Endodermal cell (in vitro differentiated cells): ENCODE results near the gene PNPLA7. TPM values are rescaled to one million over a fixed set of nuclear protein-coding genes. Genes with fewer than 3 reads are reported as not detected.
A peak's percentile ranks its signal among the peaks of the same experiment; 100 is the strongest.

Source experiments
- DNase-seq: peaks from one replicate; pipeline ENCODE4 v3.0.0-alpha.2; 2017
- H3K27ac ChIP-seq: 2 replicates; pipeline ENCODE4 v1.5.1; 2013; ENCODE audit warnings: mild to moderate bottlenecking, low read depth, low read length, moderate library complexity
- H3K27me3 ChIP-seq: 2 replicates; pipeline ENCODE4 v1.6.1; 2013; ENCODE audit warnings: mild to moderate bottlenecking, low read length, moderate library complexity; ENCODE audit not compliant: insufficient read depth, control insufficient read depth, poor library complexity, severe bottlenecking
- H3K36me3 ChIP-seq: 2 replicates; pipeline ENCODE4 v1.7.0; 2013; ENCODE audit warnings: mild to moderate bottlenecking, low read length, moderate library complexity; ENCODE audit not compliant: control insufficient read depth, insufficient read depth
- H3K4me1 ChIP-seq: one replicate; pipeline ENCODE4 v1.7.0; 2013; ENCODE audit warnings: low read length; ENCODE audit not compliant: control insufficient read depth, insufficient read depth
- H3K4me3 ChIP-seq: 2 replicates; pipeline ENCODE4 v1.5.1; 2013; ENCODE audit warnings: mild to moderate bottlenecking, low read length, moderate library complexity
- H3K9ac ChIP-seq: 2 replicates; pipeline ENCODE4 v1.6.1; 2013; ENCODE audit warnings: mild to moderate bottlenecking, low read length, moderate library complexity; ENCODE audit not compliant: poor library complexity, severe bottlenecking; ENCODE audit errors: extremely low read depth
- H3K9me3 ChIP-seq: 2 replicates; pipeline ENCODE4 v1.6.1; 2013; ENCODE audit warnings: mild to moderate bottlenecking, low read length, moderate library complexity; ENCODE audit not compliant: control insufficient read depth
- H3K27ac Mint-ChIP-seq: 2 replicates; pipeline ENCODE4 v1.8.0; 2020; ENCODE audit warnings: mixed read lengths
- H3K27me3 Mint-ChIP-seq: 2 replicates; pipeline ENCODE4 v1.8.0; 2021; ENCODE audit warnings: mild to moderate bottlenecking, mixed read lengths; ENCODE audit not compliant: insufficient read depth
- H3K36me3 Mint-ChIP-seq: 2 replicates; pipeline ENCODE4 v1.8.0; 2020; ENCODE audit warnings: low read depth, mixed read lengths
- H3K4me1 Mint-ChIP-seq: 2 replicates; pipeline ENCODE4 v1.8.0; 2020; ENCODE audit warnings: mixed read lengths
- H3K4me3 Mint-ChIP-seq: 2 replicates; pipeline ENCODE4 v1.8.0; 2020; ENCODE audit warnings: mild to moderate bottlenecking, moderate library complexity, mixed read lengths
- H3K9me3 Mint-ChIP-seq: 2 replicates; pipeline ENCODE4 v1.8.0; 2020; ENCODE audit warnings: mild to moderate bottlenecking, mixed read lengths
- CTCF ChIP-seq: fragments of 200-600 bp; sonication (generic); conservative IDR thresholded peaks from 2 replicates; pipeline ENCODE4 v1.5.0; 2021; ENCODE audit warnings: antibody characterized with exemption, mild to moderate bottlenecking
- WGBS, 2 experiments: methylation state at CpG; one replicate each; pipeline versions ENCODE4 v1.1.5 to v1.1.7; 2013; ENCODE audit warnings: missing lambda C conversion rate in 2 of 2, mixed read lengths in 1 of 2; ENCODE audit not compliant: insufficient coverage in 1 of 2, insufficient read length in 1 of 2; 5-methylcytosine and 5-hydroxymethylcytosine counted together
- total RNA-seq, 2 donors: library from RNA; stranded (reverse); fragmentation: NEBNext Ultra II Directional in 1 of 2; extraction: Animal tissue kit (Norgen Biotek cat#: 25700) in 1 of 2; gene quantifications; 2 replicates in 1 of 2; 3 replicates in 1 of 2; pipeline ENCODE4 v1.2.1, GENCODE V29; 2021

PNPLA7 gene
- total RNA-seq, 2 donors from 2014 or later = 2.0 to 2.4 TPM

GRCh38 chr9:137484551-137485315 is 65.5 kb downstream of the PNPLA7 start:
- Histone ChIP-seq H3K9me3 (no peaks in the 10 kb centered on the region), H3K4me3 (no peak overlapping the region), H3K4me1 (no peaks in the 10 kb centered on the region), H3K27ac (no peak overlapping the region), H3K36me3 (no peaks in the 10 kb centered on the region), H3K9ac (no peak overlapping the region), H3K27me3 (no peaks in the 10 kb centered on the region)
- Mint-ChIP-seq H3K9me3 (no peaks in the 10 kb centered on the region), H3K27ac (peak overlapping the region; percentile 79), H3K36me3 (no peaks in the 10 kb centered on the region), H3K27me3 (no peaks in the 10 kb centered on the region), H3K4me1 (no peaks in the 10 kb centered on the region), H3K4me3 (no peak overlapping the region)
- no peak for DNase-seq
- 94 to 97% methylated on average over 12 to 27 of the region's 27 CpGs for WGBS, 2 experiments
- TF ChIP-seq CTCF = no peak

- no peaks in the 10 kb centered on the region for H3K9me3 Mint-ChIP-seq
- Histone ChIP-seq H3K36me3 (no peaks in the 10 kb centered on the region), H3K9ac (no peak overlapping the region), H3K9me3 (no peaks in the 10 kb centered on the region), H3K4me3 (no peak overlapping the region), H3K27me3 (no peaks in the 10 kb centered on the region), H3K27ac (no peak overlapping the region), H3K4me1 (no peaks in the 10 kb centered on the region)
- no peak overlapping the region for H3K27ac Mint-ChIP-seq
- H3K4me1 Mint-ChIP-seq = no peaks in the 10 kb centered on the region
- H3K4me3 Mint-ChIP-seq = no peak overlapping the region
- no peaks in the 10 kb centered on the region for H3K36me3 Mint-ChIP-seq
- H3K27me3 Mint-ChIP-seq = no peaks in the 10 kb centered on the region
- no peak for TF ChIP-seq CTCF
- no peak for DNase-seq
- 87 to 92% methylated on average over 14 to 26 of the region's 26 CpGs for WGBS, 2 experiments
These were observed 68.0 kb downstream of the PNPLA7 start for GRCh38 chr9:137482094-137482781.

- 94 to 95% methylated on average over 34 to 38 of the region's 38 CpGs for WGBS, 2 experiments
- peaks cover 6% of the 10 kb centered on the region for H3K9me3 Mint-ChIP-seq
- TF ChIP-seq CTCF = no peak
- no peaks in the 10 kb centered on the region for H3K27me3 Mint-ChIP-seq
- no peak overlapping the region for H3K27ac Mint-ChIP-seq
- no peak for DNase-seq
- no peak overlapping the region for H3K4me3 Mint-ChIP-seq
- no peaks in the 10 kb centered on the region for H3K4me1 Mint-ChIP-seq
- Histone ChIP-seq H3K4me3 (no peak overlapping the region), H3K27ac (no peak overlapping the region), H3K9ac (no peak overlapping the region), H3K4me1 (no peaks in the 10 kb centered on the region), H3K36me3 (no peaks in the 10 kb centered on the region), H3K9me3 (peaks cover 3% of the 10 kb centered on the region), H3K27me3 (no peaks in the 10 kb centered on the region)
- no peaks in the 10 kb centered on the region for H3K36me3 Mint-ChIP-seq
These were observed 69.2 kb downstream of the PNPLA7 start for GRCh38 chr9:137480686-137481683.
